Tibial nerve (tissue), 4 donors: ENCODE results near the gene CELF3. TPM values are rescaled to one million over a fixed set of nuclear protein-coding genes. Genes with fewer than 3 reads are reported as not detected.
A peak's percentile ranks its signal among the peaks of the same experiment; 100 is the strongest.

Experiments used
- DNase-seq, 2 donors: peaks; one replicate each; pipeline ENCODE4 v3.0.0-alpha.2; 2019; ENCODE audit warnings: low spot score in 2 of 2
- H3K27ac ChIP-seq, 4 donors: fragments of 200-600 bp; sonication (generic) in 3 of 4; one replicate each; pipeline ENCODE4 v1.5.1; 2017 to 2019; ENCODE audit warnings: mild to moderate bottlenecking in 1 of 4
- H3K27me3 ChIP-seq, 2 donors: fragments of 200-600 bp; sonication (generic) in 1 of 2; one replicate each; pipeline versions ENCODE4 v1.5.1 to v1.6.0; 2017 to 2019
- H3K36me3 ChIP-seq, 3 donors: fragments of 200-600 bp; sonication (generic); one replicate each; pipeline ENCODE4 v1.5.1; 2018 to 2019
- H3K4me1 ChIP-seq, 4 donors: fragments of 200-600 bp; sonication (generic) in 3 of 4; one replicate each; pipeline ENCODE4 v1.5.1; 2017 to 2019
- H3K4me3 ChIP-seq, 4 donors: fragments of 200-600 bp; sonication (generic) in 3 of 4; one replicate each; pipeline ENCODE4 v1.5.1; 2017 to 2019; ENCODE audit warnings: mild to moderate bottlenecking in 1 of 4, moderate library complexity in 1 of 4
- H3K9me3 ChIP-seq, 4 donors: fragments of 200-600 bp; sonication (generic) in 3 of 4; one replicate each; pipeline ENCODE4 v1.5.1; 2017 to 2019
- EP300 ChIP-seq, 2 donors: sonication (generic); formaldehyde crosslinking; IDR thresholded peaks; one replicate each; pipeline ENCODE4 v1.6.1; 2017; ENCODE audit warnings: antibody characterized with exemption in 2 of 2, mild to moderate bottlenecking in 1 of 2
- POLR2A ChIP-seq, 2 donors: fragments of 450-650 bp; IDR thresholded peaks; one replicate each; pipeline ENCODE4 v1.6.1; 2017; ENCODE audit warnings: antibody characterized with exemption in 2 of 2, mild to moderate bottlenecking in 2 of 2, moderate library complexity in 2 of 2
- WGBS, 2 donors: methylation state at CpG; one replicate each; pipeline ENCODE4 v1.1.5; 2018; 5-methylcytosine and 5-hydroxymethylcytosine counted together
- total RNA-seq, 4 donors: library from RNA; depleted of rRNA; stranded (reverse); fragments of >200 nt; gene quantifications; one replicate each; pipeline ENCODE4 v1.1.0, GENCODE V29; 2016
- TF ChIP-seq, protein P1 (sequence below), 5 experiments: fragments of 200-600 bp in 3 of 5; fragments of 450-650 bp in 2 of 5; sonication (generic) in 3 of 5; IDR thresholded peaks; one replicate each; pipeline ENCODE4 v1.5.1; 2016 to 2019; ENCODE audit warnings: antibody characterized with exemption in 5 of 5, mild to moderate bottlenecking in 3 of 5, moderate library complexity in 2 of 5

Gene CELF3
- total RNA-seq: not detected

DNA sequence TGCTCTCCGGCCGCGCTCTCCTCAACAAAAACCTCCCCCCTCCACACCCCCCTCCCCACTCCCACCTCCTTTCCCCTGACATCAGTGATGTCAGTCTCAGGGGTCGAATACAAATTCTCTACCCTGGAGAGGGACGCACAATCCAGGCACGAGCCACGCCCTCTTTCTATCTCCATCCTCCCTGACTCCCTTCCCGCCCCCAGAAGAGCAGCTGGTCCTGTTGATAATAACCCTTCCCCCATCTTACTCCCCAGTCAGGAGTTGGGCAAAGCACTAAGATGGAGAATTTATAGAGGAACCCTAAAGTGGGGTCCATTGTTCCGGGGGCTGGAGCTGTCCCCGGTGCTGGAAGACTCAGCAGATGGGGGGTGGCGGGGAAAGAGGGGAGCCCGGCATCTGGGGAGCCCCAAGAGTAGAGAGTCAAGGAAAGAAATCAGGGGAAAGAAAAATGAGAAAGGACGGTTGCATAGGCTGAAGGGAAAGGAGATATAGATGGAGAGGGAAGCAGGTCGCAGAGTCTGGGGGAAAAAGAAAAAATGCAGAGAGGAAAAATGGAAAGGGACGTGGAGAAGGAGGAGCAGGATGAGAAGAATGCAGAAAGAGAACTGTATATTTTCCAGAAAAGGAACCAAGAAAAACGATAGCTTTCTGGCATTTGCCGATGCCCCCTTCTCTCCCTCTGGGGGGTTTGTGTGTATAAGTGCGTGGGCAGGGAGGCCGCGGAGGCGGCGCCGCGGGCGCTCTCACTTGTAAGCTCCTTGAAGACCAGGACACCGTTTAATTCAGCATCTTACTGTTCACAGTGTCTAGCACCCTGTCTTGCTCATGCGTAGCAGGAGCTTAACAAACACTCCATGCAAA lies at the start of gene CELF3:
Gene CELF3, minus strand, starts transcription at position 33 of the 861 bp plus-strand sequence. CDS start 783 bp downstream, outside the sequence.
- H3K27me3 ChIP-seq: peaks cover 0 to 57% of the 10 kb centered on the region in 2 donors
- 5 to 8% methylated on average over 27 of the region's 27 CpGs for WGBS, 2 donors
- no peaks in the 10 kb centered on the region for H3K9me3 ChIP-seq
- no peak for TF ChIP-seq POLR2A (IDR thresholded peaks at IDR 0.05)
- no peak for TF ChIP-seq EP300 (IDR thresholded peaks at IDR 0.05)
- TF ChIP-seq, protein P1, sequence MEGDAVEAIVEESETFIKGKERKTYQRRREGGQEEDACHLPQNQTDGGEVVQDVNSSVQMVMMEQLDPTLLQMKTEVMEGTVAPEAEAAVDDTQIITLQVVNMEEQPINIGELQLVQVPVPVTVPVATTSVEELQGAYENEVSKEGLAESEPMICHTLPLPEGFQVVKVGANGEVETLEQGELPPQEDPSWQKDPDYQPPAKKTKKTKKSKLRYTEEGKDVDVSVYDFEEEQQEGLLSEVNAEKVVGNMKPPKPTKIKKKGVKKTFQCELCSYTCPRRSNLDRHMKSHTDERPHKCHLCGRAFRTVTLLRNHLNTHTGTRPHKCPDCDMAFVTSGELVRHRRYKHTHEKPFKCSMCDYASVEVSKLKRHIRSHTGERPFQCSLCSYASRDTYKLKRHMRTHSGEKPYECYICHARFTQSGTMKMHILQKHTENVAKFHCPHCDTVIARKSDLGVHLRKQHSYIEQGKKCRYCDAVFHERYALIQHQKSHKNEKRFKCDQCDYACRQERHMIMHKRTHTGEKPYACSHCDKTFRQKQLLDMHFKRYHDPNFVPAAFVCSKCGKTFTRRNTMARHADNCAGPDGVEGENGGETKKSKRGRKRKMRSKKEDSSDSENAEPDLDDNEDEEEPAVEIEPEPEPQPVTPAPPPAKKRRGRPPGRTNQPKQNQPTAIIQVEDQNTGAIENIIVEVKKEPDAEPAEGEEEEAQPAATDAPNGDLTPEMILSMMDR (IDR thresholded peaks at IDR 0.05): no peak
- H3K4me1 ChIP-seq: peaks cover 0 to 36% (median 10%) of the 10 kb centered on the region in 4 donors
- H3K4me3 ChIP-seq: no peak within 1 kb of the TSS
- H3K36me3 ChIP-seq: no peaks in the 10 kb centered on the region
- DNase-seq: no peak
- no peak within 1 kb of the TSS for H3K27ac ChIP-seq

DNA sequence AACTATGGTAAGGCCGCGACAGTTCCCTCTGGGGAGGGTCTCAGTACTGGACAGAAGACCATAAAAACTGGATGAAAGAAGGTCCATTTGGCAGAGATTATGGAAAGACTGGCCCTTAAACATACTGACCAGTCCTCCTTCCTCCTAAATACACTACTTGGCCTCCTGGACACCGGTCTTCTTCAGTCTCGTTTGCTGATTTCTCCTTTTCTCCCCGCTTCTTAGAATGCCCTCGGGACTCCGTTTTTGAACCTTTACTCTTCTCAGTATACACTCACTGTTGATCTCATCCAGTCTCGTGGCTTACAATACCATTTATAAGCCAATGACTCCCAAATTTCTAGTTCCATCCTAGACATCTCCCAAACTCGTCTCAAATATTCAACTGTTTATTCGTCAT lies 47.4 kb upstream of the CELF3 start:
- 46 to 52% methylated on average over 10 of the region's 10 CpGs for WGBS, 2 donors
- Histone ChIP-seq H3K27me3 (no peaks in the 10 kb centered on the region), H3K4me3 (peak overlapping the region; percentile 70 to 87 (median 82)), H3K36me3 (peaks cover 0 to 33% (median 0%) of the 10 kb centered on the region in 3 donors), H3K4me1 (peaks cover 0 to 18% (median 6%) of the 10 kb centered on the region in 4 donors), H3K9me3 (no peaks in the 10 kb centered on the region), H3K27ac (peak overlapping the region; percentile 90 to 93 (median 91))
- no peak for DNase-seq
- TF ChIP-seq, protein P1 (IDR thresholded peaks at IDR 0.05): no peak
- TF ChIP-seq POLR2A (IDR thresholded peaks at IDR 0.05): no peak

DNA sequence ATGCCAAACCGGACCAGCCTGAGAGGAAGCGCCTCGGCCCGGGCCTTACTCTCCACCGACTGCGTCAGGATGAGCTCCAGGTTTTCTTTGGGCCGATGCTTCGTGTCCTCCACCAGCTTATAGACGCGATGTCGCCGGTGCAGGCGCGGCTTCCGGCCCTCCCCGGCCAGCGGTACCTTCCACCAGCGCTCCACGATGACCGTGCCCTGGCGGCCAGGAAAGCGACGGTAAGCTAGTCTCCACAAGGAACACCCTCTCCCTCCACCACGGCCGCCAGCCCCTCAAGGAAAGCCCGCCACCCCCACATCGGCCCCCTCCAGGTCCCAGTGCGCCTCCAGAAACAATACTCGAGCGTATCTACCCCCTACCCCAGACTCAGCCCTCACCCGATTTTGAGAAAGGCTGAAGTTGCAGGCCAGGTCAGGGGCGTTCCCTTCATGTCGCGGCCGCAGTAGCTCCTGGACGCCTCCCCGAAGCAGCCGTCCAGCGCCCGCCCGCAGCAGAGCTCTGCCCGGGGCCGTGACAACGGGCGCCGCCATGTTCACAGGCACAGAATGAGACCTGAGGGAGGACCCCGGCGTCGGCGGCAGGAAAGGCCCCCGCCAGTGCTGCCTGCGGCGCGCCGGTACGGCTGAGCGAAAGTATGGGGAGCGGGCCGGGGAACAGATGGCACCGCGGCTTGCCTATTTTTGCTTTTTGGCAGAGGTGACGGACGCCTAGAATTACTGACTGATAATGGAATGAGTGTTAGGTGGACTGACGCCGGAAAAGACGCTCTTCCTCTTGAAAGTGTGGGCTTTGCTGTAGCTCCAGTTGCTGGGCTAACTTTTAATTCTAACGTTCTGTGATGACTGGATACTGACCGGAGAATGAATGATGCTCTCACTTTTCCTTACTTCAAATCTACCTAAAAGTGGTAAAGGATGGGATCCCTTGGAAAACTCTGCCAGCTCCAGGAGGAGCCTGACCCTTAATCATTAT lies 46.6 kb upstream of the CELF3 start, which contains the start of gene MRPL9:
Gene MRPL9, minus strand, starts transcription at position 556 of the 981 bp plus-strand sequence. Its CDS starts 17 bp downstream, at position 539.
- TF ChIP-seq, protein P1 (IDR thresholded peaks at IDR 0.05): no peak
- no peak for TF ChIP-seq POLR2A (IDR thresholded peaks at IDR 0.05)
- TF ChIP-seq EP300 (IDR thresholded peaks at IDR 0.05): peak in 1 of 2 donors; percentile 76
- peaks cover 0 to 41% (median 0%) of the 10 kb centered on the region in 3 donors for H3K36me3 ChIP-seq
- peak within 1 kb of the TSS; percentile 90 to 93 (median 91) for H3K27ac ChIP-seq
- peak; percentile 55 to 61 for DNase-seq
- 1 to 2% methylated on average over 30 to 57 of the region's 68 CpGs for WGBS, 2 donors
- H3K4me3 ChIP-seq: peak within 1 kb of the TSS; percentile 70 to 87 (median 82)
- H3K9me3 ChIP-seq: no peaks in the 10 kb centered on the region
- no peaks in the 10 kb centered on the region for H3K27me3 ChIP-seq
- peaks cover 0 to 18% (median 6%) of the 10 kb centered on the region in 4 donors for H3K4me1 ChIP-seq

DNA sequence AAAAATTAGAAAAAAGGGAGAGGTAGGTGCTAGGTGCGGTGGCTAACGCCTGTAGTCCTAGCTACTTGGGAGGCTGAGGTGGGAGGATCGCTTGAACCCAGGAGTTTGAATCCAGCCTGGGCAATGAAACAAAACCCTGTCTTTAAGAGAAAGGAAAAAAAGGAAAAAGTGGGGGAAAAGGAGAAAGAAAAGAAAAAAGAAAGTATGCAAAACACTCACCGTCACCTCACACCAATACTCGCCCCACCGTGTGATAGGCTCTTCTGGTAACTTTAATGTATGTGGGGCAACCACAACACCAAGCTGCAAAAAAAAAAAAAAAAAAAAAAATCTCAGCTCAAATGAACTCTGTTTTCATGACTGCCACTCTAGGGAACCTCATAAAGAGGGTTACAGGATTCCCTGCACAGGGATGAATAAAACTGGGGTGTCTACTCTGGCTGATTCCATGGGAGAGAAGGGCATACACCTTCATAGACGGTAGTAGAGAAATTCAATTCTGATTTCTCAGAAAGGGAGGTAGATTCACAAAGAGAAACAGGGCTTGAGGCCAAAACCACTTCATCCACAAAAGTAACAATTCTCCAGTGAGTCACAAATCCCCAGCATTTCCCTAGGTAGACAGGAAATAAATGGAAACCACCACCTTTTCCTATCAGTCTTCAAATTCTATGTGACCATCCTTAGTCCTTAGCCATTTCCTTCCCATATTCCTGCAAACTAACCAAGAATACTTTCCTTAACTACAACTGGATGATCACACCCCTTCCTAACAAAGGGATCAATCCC lies 44.2 kb upstream of the CELF3 start:
- no peak overlapping the region for H3K4me3 ChIP-seq
- WGBS, 2 donors: 91 to 94% methylated on average over 7 of the region's 7 CpGs

More for the DNA sequence above, 44.2 kb upstream of the CELF3 start:
- Histone ChIP-seq H3K27ac (no peak overlapping the region), H3K4me1 (peaks cover 0 to 18% (median 6%) of the 10 kb centered on the region in 4 donors), H3K36me3 (peaks cover 0 to 60% (median 0%) of the 10 kb centered on the region in 3 donors), H3K9me3 (no peaks in the 10 kb centered on the region), H3K27me3 (no peaks in the 10 kb centered on the region)
- TF ChIP-seq EP300 (IDR thresholded peaks at IDR 0.05) (no peak), POLR2A (IDR thresholded peaks at IDR 0.05) (no peak)
- TF ChIP-seq, protein P1 (IDR thresholded peaks at IDR 0.05): no peak
- no peak for DNase-seq
